HepG2 (cell line): Measurements from ENCODE around the gene ANKRD35. TPM values are rescaled to one million over a fixed set of nuclear protein-coding genes. Genes with fewer than 3 reads are reported as not detected.

Experiments
- ATAC-seq: fragments of 200-7000 bp; cut with Tn5 transposase; 3 replicates; pipeline ENCODE4 v1.9.1; 2020; ENCODE audit warnings: mild to moderate bottlenecking, moderate library complexity
- BruUV-seq: library from RNA; stranded (reverse); fragments of 400-500 nt; replicated peaks from 2 replicates; lab custom pipeline; 2021; lab: Mats Ljungman, UMichigan
- CTCF ChIA-PET: fragments of 300-600 bp; formaldehyde crosslinking; extraction: SDS; loops from one replicate; lab custom pipeline; 2021; ENCODE audit warnings: low total read pairs, inconsistent platforms, low intra/inter-chr PET ratio; lab: Yijun Ruan, JAX
- POLR2A ChIA-PET: fragments of 350-600 bp; sonication (Branson Sonifier 250); formaldehyde crosslinking; loops from one replicate; lab custom pipeline; 2020; ENCODE audit warnings: antibody characterized with exemption, inconsistent platforms; lab: Yijun Ruan, JAX
- DNase-seq: peaks from one replicate; pipeline ENCODE4 v3.0.0-alpha.2; 2015; ENCODE audit warnings: low spot score
- FAIRE-seq: peaks from 3 replicates; lab custom pipeline; 2011; peaks lifted over from hg19 to GRCh38; lab: Jason Lieb, UNC
- H2AFZ ChIP-seq: one replicate; pipeline ENCODE4 v1.6.1; 2011; ENCODE audit warnings: low read length, inconsistent platforms
- H3K27ac ChIP-seq: fragments of 300-600 bp; 3 replicates; pipeline ENCODE4 v1.8.0; 2011; ENCODE audit warnings: mixed run types, mild to moderate bottlenecking, mixed read lengths, low read length, inconsistent platforms; ENCODE audit not compliant: insufficient read depth; ENCODE audit errors: extremely low read length
- H3K27me3 ChIP-seq, 2 experiments: fragments of 200-600 bp in 1 of 2; 2 replicates in 1 of 2; 3 replicates in 1 of 2; pipeline versions ENCODE4 v1.6.0 to v1.8.0; 2011; ENCODE audit warnings: low read length in 2 of 2, mild to moderate bottlenecking in 2 of 2, moderate library complexity in 2 of 2, inconsistent platforms in 1 of 2; ENCODE audit not compliant: insufficient read depth in 2 of 2, control insufficient read depth in 1 of 2
- H3K36me3 ChIP-seq, 2 experiments: fragments of 200-600 bp in 1 of 2; replicated peaks in 1 of 2; 2 replicates in 1 of 2; 3 replicates in 1 of 2; pipeline versions ENCODE4 v1.5.1 to v1.8.0; 2011; ENCODE audit warnings: low read length in 2 of 2, inconsistent platforms in 1 of 2; ENCODE audit not compliant: insufficient read depth in 2 of 2, control insufficient read depth in 1 of 2
- H3K4me1 ChIP-seq: 2 replicates; pipeline ENCODE4 v1.5.1; 2012; ENCODE audit warnings: low read length, inconsistent platforms; ENCODE audit not compliant: insufficient read depth
- H3K4me2 ChIP-seq: 2 replicates; pipeline ENCODE4 v1.6.0; 2011; ENCODE audit warnings: low read depth, low read length, inconsistent platforms
- H3K4me3 ChIP-seq, 3 experiments: fragments of 200-600 bp in 1 of 3; sonication (generic), shearing (Covaris generic) in 1 of 3; replicated peaks in 1 of 3; 2 replicates each; pipeline ENCODE4 v1.5.1; 2011 to 2016; ENCODE audit warnings: low read length in 3 of 3, inconsistent platforms in 2 of 3, low read depth in 2 of 3, mild to moderate bottlenecking in 2 of 3, control low read depth in 1 of 3, mixed read lengths in 1 of 3; ENCODE audit not compliant: insufficient read depth in 1 of 3
- H3K79me2 ChIP-seq: one replicate; pipeline ENCODE4 v1.6.1; 2011; ENCODE audit warnings: low read length, inconsistent platforms; ENCODE audit not compliant: insufficient read depth
- H3K9ac ChIP-seq: 2 replicates; pipeline ENCODE4 v1.6.0; 2011; ENCODE audit warnings: mild to moderate bottlenecking, low read depth, low read length, inconsistent platforms; ENCODE audit not compliant: insufficient read depth
- H3K9me3 ChIP-seq: 2 replicates; pipeline ENCODE4 v1.5.1; 2012; ENCODE audit warnings: mild to moderate bottlenecking, low read length
- H4K20me1 ChIP-seq: 2 replicates; pipeline ENCODE4 v1.6.0; 2011; ENCODE audit warnings: inconsistent platforms, mild to moderate bottlenecking, low read length, moderate library complexity; ENCODE audit not compliant: insufficient read depth
- DR1 ChIP-seq: sonication (generic); formaldehyde crosslinking; IDR thresholded peaks from 2 replicates; pipeline ENCODE4 v1.8.0; 2021; ENCODE audit warnings: mild to moderate bottlenecking, missing genetic modification reagents, inconsistent platforms
- FOXC1 ChIP-seq: sonication (generic); formaldehyde crosslinking; IDR thresholded peaks from 2 replicates; pipeline ENCODE4 v1.8.0; 2022; ENCODE audit warnings: mild to moderate bottlenecking, missing genetic modification reagents, borderline replicate concordance
- NCOA2 ChIP-seq: sonication (generic); formaldehyde crosslinking; IDR thresholded peaks from 2 replicates; pipeline ENCODE4 v1.8.0; 2022; ENCODE audit warnings: inconsistent platforms
- PRPF4 ChIP-seq: fragments of 200-400 bp; formaldehyde crosslinking; IDR thresholded peaks from 2 replicates; pipeline ENCODE4 v1.6.1; 2016; ENCODE audit warnings: low read length, low read depth; ENCODE audit not compliant: poor library complexity, severe bottlenecking
- SNRNP70 ChIP-seq: fragments of 200-400 bp; formaldehyde crosslinking; IDR thresholded peaks from 2 replicates; pipeline ENCODE4 v1.6.1; 2017; ENCODE audit warnings: mild to moderate bottlenecking, low read depth, low read length, moderate library complexity
- ZNF24 ChIP-seq: fragments of 450-650 bp; IDR thresholded peaks from 2 replicates; pipeline ENCODE4 v1.6.1; 2017; ENCODE audit warnings: antibody characterized with exemption, mild to moderate bottlenecking
- WGBS: methylation state at CpG from one replicate; pipeline ENCODE4 v1.1.6; 2017; ENCODE audit warnings: low lambda C conversion rate; 5-methylcytosine and 5-hydroxymethylcytosine counted together
- in situ Hi-C: cut with HindIII; loops from 2 replicates; pipeline ENCODE4 v1.10.0; 2017; ENCODE audit warnings: low pct_unique_long_range_greater_than_20kb; ENCODE audit not compliant: extremely low pct_ligation_motif_present
- intact Hi-C: fragments of 100-400 bp; cut with micrococcal nuclease; formaldehyde crosslinking; loops from one replicate; pipeline ENCODE4 v1.10.0; 2022; ENCODE audit not compliant: unreplicated experiment
- polyA plus RNA-seq, 8 experiments: library from polyadenylated mRNA; depleted of rRNA in 3 of 8; stranded (reverse) in 7 of 8; unstranded in 1 of 8; fragments of >200 nt; fragmentation: Illumina TruSeq in 4 of 8; extraction: Trizol in 4 of 8; gene quantifications; 2 replicates each; pipeline versions ENCODE4 v1.2.1 to v1.2.3, GENCODE V29; 2011 to 2016; ENCODE audit warnings: low read depth in 4 of 8, missing spikeins in 1 of 8, mixed read lengths in 1 of 8; ENCODE audit not compliant: insufficient read depth in 1 of 8
- total RNA-seq, 5 experiments: library from RNA; depleted of rRNA; stranded (reverse); fragments of >200 nt; fragmentation: Illumina TruSeq; extraction: Trizol; gene quantifications; 2 replicates each; pipeline ENCODE4 v1.2.3, GENCODE V29; 2016; ENCODE audit warnings: low read depth in 1 of 5
- TF ChIP-seq, protein P1 (sequence below): IDR thresholded peaks from 2 replicates; pipeline ENCODE4 v1.6.1; 2016; ENCODE audit warnings: low read depth, borderline replicate concordance
- TF ChIP-seq, protein P2 (sequence below): sonication (generic); formaldehyde crosslinking; IDR thresholded peaks from 2 replicates; pipeline ENCODE4 v1.4.0; 2020; ENCODE audit warnings: missing genetic modification reagents

ANKRD35 gene
- total and polyA plus RNA-seq, 2 of the 13 experiments (the other 11 are each of a cell fraction or from before 2014, with no cell fraction given): 0.02 TPM; not detected in 1

DNA sequence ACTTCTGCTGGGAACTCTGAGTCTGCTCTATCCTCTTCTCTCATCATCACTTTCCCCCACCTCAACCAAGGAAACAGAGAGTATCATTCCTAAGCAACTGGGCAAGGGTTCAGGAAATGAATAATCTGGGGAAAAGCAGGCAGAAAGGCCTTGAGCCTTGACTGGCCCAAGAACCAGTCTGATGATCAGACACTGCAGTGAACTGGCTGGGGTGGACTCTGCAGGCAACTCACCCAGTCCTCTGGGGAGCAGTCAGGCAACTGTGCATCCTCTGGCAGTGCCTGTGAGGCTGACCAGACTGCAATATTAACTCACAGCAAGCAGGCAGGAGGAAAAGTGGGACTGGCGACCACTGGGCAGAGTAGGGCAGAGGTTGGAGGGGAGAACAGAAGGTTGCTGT is 991 bp downstream of the ANKRD35 start:
- Histone ChIP-seq H3K36me3 (no peaks in the 10 kb centered on the region), H3K27ac (no peak overlapping the region), H3K9me3 (no peaks in the 10 kb centered on the region), H4K20me1 (no peaks in the 10 kb centered on the region), H3K4me3 (no peak overlapping the region), H3K9ac (no peak overlapping the region), H3K27me3 (peaks cover 2 to 30% of the 10 kb centered on the region in 2 experiments), H3K79me2 (no peaks in the 10 kb centered on the region), H3K4me2 (no peak overlapping the region), H3K4me1 (peaks cover 32% of the 10 kb centered on the region), H2AFZ (no peak overlapping the region)
- ATAC-seq: no peak
- TF ChIP-seq DR1 (CRISPR knock-in tag) (no peak), FOXC1 (CRISPR knock-in tag) (no peak), NCOA2 (CRISPR knock-in tag) (no peak), PRPF4 (no peak), SNRNP70 (no peak), ZNF24 (no peak)
- TF ChIP-seq, protein P1, sequence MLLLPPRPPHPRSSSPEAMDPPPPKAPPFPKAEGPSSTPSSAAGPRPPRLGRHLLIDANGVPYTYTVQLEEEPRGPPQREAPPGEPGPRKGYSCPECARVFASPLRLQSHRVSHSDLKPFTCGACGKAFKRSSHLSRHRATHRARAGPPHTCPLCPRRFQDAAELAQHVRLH (CRISPR knock-in tag): no peak
- TF ChIP-seq, protein P2, sequence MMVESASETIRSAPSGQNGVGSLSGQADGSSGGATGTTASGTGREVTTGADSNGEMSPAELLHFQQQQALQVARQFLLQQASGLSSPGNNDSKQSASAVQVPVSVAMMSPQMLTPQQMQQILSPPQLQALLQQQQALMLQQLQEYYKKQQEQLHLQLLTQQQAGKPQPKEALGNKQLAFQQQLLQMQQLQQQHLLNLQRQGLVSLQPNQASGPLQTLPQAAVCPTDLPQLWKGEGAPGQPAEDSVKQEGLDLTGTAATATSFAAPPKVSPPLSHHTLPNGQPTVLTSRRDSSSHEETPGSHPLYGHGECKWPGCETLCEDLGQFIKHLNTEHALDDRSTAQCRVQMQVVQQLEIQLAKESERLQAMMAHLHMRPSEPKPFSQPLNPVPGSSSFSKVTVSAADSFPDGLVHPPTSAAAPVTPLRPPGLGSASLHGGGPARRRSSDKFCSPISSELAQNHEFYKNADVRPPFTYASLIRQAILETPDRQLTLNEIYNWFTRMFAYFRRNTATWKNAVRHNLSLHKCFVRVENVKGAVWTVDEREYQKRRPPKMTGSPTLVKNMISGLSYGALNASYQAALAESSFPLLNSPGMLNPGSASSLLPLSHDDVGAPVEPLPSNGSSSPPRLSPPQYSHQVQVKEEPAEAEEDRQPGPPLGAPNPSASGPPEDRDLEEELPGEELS (CRISPR knock-in tag): no peak
- intact Hi-C loops: no loop called here
- FAIRE-seq: no peak
- WGBS: 13% methylated on average over 1 of the region's 1 CpG
- in situ Hi-C loops: loop anchor here (5.0 to 10.0 kb wide), 2 partner anchors 43 to 120 kb away; partner anchors contain the start of gene RBM8A
- ChIA-PET CTCF (no interaction called here), POLR2A (interaction anchor here (1.2 kb wide), 1 partner anchor 26 kb away, joined by 3 read pairs; the partner anchor contains the start of gene PIAS3)
- DNase-seq: no peak
- BruUV-seq: no TSS peak
